PC-9 (cell line): ENCODE results near the gene HTR3D. TPM values are rescaled to one million over a fixed set of nuclear protein-coding genes. Genes with fewer than 3 reads are reported as not detected.

Experiments used
- BruUV-seq: library from RNA; stranded (reverse); fragments of 400-500 nt; replicated peaks from 2 replicates; lab custom pipeline; 2021; lab: Mats Ljungman, UMichigan
- CTCF ChIA-PET: fragments of 300-600 bp; sonication (Branson Sonifier 250); formaldehyde crosslinking; loops from one replicate; lab custom pipeline; 2022; ENCODE audit warnings: antibody characterized with exemption; lab: Charles Lee
- POLR2A ChIA-PET: fragments of 300-600 bp; sonication (Branson Sonifier 250); formaldehyde crosslinking; loops from one replicate; lab custom pipeline; 2022; ENCODE audit warnings: antibody characterized with exemption; ENCODE audit not compliant: unreplicated experiment; lab: Charles Lee
- DNase-seq, 2 experiments: peaks; one replicate each; pipeline versions ENCODE4 v3.0.0 to v3.0.0-alpha.2; 2015 to 2022; ENCODE audit warnings: mixed read lengths in 1 of 2
- H2AFZ ChIP-seq: fragments of 200-600 bp; sonication (generic); 2 replicates; pipeline ENCODE4 v1.8.1; 2017; ENCODE audit warnings: antibody characterized with exemption
- H3F3A ChIP-seq: fragments of 200-600 bp; sonication (generic); 2 replicates; pipeline ENCODE4 v1.8.1; 2017; ENCODE audit warnings: antibody characterized with exemption, mild to moderate bottlenecking, low read depth; ENCODE audit not compliant: insufficient read depth
- H3K27ac ChIP-seq: fragments of 200-600 bp; sonication (generic); 2 replicates; pipeline ENCODE4 v1.6.1; 2016; ENCODE audit warnings: mixed run types
- H3K27me3 ChIP-seq: fragments of 200-600 bp; sonication (generic); 2 replicates; pipeline ENCODE4 v1.6.1; 2016; ENCODE audit warnings: low read depth, mixed run types; ENCODE audit not compliant: insufficient read depth
- H3K36me3 ChIP-seq: fragments of 200-600 bp; sonication (generic); 2 replicates; pipeline ENCODE4 v1.6.1; 2016; ENCODE audit warnings: low read depth, mixed run types
- H3K4me1 ChIP-seq: fragments of 200-600 bp; sonication (generic); replicated peaks from 2 replicates; pipeline ENCODE4 v1.6.1; 2016; ENCODE audit warnings: mixed run types; ENCODE audit not compliant: insufficient read depth
- H3K4me2 ChIP-seq: fragments of 200-600 bp; sonication (generic); 2 replicates; pipeline ENCODE4 v1.6.1; 2017; ENCODE audit warnings: mixed run types
- H3K4me3 ChIP-seq: fragments of 200-600 bp; sonication (generic); 2 replicates; pipeline ENCODE4 v1.6.1; 2016; ENCODE audit warnings: mixed run types
- H3K79me2 ChIP-seq: fragments of 200-600 bp; sonication (generic); 2 replicates; pipeline ENCODE4 v1.6.1; 2017; ENCODE audit warnings: low read depth, mixed run types
- H3K9me2 ChIP-seq: fragments of 200-600 bp; sonication (generic); 2 replicates; pipeline ENCODE4 v1.8.1; 2017; ENCODE audit warnings: mild to moderate bottlenecking; ENCODE audit not compliant: insufficient read depth
- H3K9me3 ChIP-seq: fragments of 200-600 bp; sonication (generic); 2 replicates; pipeline ENCODE4 v1.8.1; 2016; ENCODE audit warnings: low read depth; ENCODE audit not compliant: insufficient read depth
- H4K20me1 ChIP-seq: fragments of 200-600 bp; sonication (generic); 2 replicates; pipeline ENCODE4 v1.8.1; 2017; ENCODE audit not compliant: insufficient read depth
- CTCF ChIP-seq: fragments of 200-600 bp; sonication (generic); conservative IDR thresholded peaks from 2 replicates; pipeline ENCODE4 v1.6.1; 2017; ENCODE audit warnings: mixed run types, antibody characterized with exemption, mild to moderate bottlenecking, moderate library complexity
- EZH2 ChIP-seq: fragments of 200-600 bp; sonication (generic); IDR thresholded peaks from 2 replicates; pipeline ENCODE4 v1.8.0; 2017; ENCODE audit warnings: antibody characterized with exemption, low read depth
- intact Hi-C: fragments of 100-400 bp; cut with micrococcal nuclease; formaldehyde crosslinking; loops from one replicate; pipeline ENCODE4 v1.10.0; 2022; ENCODE audit not compliant: unreplicated experiment
- total RNA-seq: library from RNA; stranded (reverse); gene quantifications from 2 replicates; pipeline ENCODE4 v1.2.3, GENCODE V29; 2021

The HTR3D gene
- total RNA-seq, 1 experiment from 2014 or later: not detected

GRCh38 chr3:184017672-184018423 is 13.7 kb upstream of the HTR3D start, which contains the start of gene ABCC5:
TSS of gene ABCC5 (minus strand) at chr3:184017884. CDS start at chr3:184014392, 3,492 bp downstream.
- peak within 1 kb of the TSS; percentile 58 for H3K27ac ChIP-seq
- H4K20me1 ChIP-seq: no peaks in the 10 kb centered on the region
- TF ChIP-seq CTCF (peak; percentile 83), EZH2 (no peak)
- POLR2A ChIA-PET: interaction anchor here (0.5 to 1.0 kb wide), 6 partner anchors 15 to 1576 kb away, joined by 3 to 8 read pairs (median 4); no protein-coding TSS in a partner anchor
- peak within 1 kb of the TSS; percentile 93 for H3K4me2 ChIP-seq
- peak within 1 kb of the TSS; percentile 99 for H3K4me3 ChIP-seq
- H3K9me2 ChIP-seq: no peaks in the 10 kb centered on the region
- BruUV-seq: TSS peak; percentile 90
- peaks cover 10% of the 10 kb centered on the region for H3F3A ChIP-seq
- peaks cover 49% of the 10 kb centered on the region for H3K79me2 ChIP-seq
- no peaks in the 10 kb centered on the region for H3K27me3 ChIP-seq
- peaks cover 2% of the 10 kb centered on the region; the same call in 1 of the 2 replicates for H3K9me3 ChIP-seq
- CTCF ChIA-PET: interaction anchor here (0.6 to 1.4 kb wide), 5 partner anchors 12 to 290 kb away, joined by 3 to 8 read pairs (median 5); no protein-coding TSS in a partner anchor
- peaks cover 18% of the 10 kb centered on the region for H3K36me3 ChIP-seq
- intact Hi-C loops: loop anchor here (1.0 to 5.0 kb wide), 7 partner anchors 12 to 344 kb away; partner anchors contain the start of genes CLCN2 and POLR2H
- peak within 1 kb of the TSS; percentile 99 for H2AFZ ChIP-seq
- DNase-seq: peak; percentile 87 to 94
- H3K4me1 ChIP-seq: peaks cover 34% of the 10 kb centered on the region

GRCh38 chr3:184018424-184018973 is 13.0 kb upstream of the HTR3D start:
- CTCF ChIA-PET: interaction anchor here (0.6 to 1.4 kb wide), 4 partner anchors 12 to 1959 kb away, joined by 3 to 6 read pairs (median 4); no protein-coding TSS in a partner anchor
- BruUV-seq: no TSS peak

More at GRCh38 chr3:184018424-184018973, 13.0 kb upstream of the HTR3D start:
- peaks cover 11% of the 10 kb centered on the region for H3K36me3 ChIP-seq
- H4K20me1 ChIP-seq: no peaks in the 10 kb centered on the region
- POLR2A ChIA-PET: interaction anchor here (0.7 to 1.0 kb wide), 3 partner anchors 15 to 403 kb away, joined by 3 to 6 read pairs (median 3); no protein-coding TSS in a partner anchor
- no peak overlapping the region for H3K27ac ChIP-seq
- no peak for DNase-seq
- peak overlapping the region; percentile 93 for H3K4me2 ChIP-seq
- peaks cover 42% of the 10 kb centered on the region for H3K79me2 ChIP-seq
- TF ChIP-seq EZH2: no peak
- no peak for TF ChIP-seq CTCF
- H3K9me2 ChIP-seq: no peaks in the 10 kb centered on the region
- intact Hi-C loops: loop anchor here (5.0 kb wide), 2 partner anchors 224 to 344 kb away; partner anchors contain the start of genes CLCN2 and POLR2H
- peaks cover 28% of the 10 kb centered on the region for H3K4me1 ChIP-seq
- peak overlapping the region; percentile 99 for H3K4me3 ChIP-seq
- H3F3A ChIP-seq: peaks cover 4% of the 10 kb centered on the region; the same call in 1 of the 2 replicates
- H2AFZ ChIP-seq: peak overlapping the region; percentile 99
- H3K27me3 ChIP-seq: no peaks in the 10 kb centered on the region
- no peaks in the 10 kb centered on the region for H3K9me3 ChIP-seq
